RWPE1 (cell line): Measurements from ENCODE around the gene KCTD6.

Experiments
- CTCF ChIA-PET: fragments of 350-600 bp; sonication (Branson Sonifier 250); formaldehyde crosslinking; extraction: SDS; loops from one replicate; lab custom pipeline; 2021; lab: Yijun Ruan, JAX
- POLR2A ChIA-PET: fragments of 400-600 bp; formaldehyde crosslinking; extraction: SDS; loops from one replicate; lab custom pipeline; 2020; ENCODE audit warnings: antibody characterized with exemption; ENCODE audit not compliant: low non-redundant PET; lab: Yijun Ruan, JAX
- DNase-seq: peaks from one replicate; pipeline ENCODE4 v3.0.0; 2012; ENCODE audit warnings: low spot score
- H3K27ac ChIP-seq: fragments of 450-650 bp; 2 replicates; pipeline ENCODE4 v1.5.1; 2017
- TF ChIP-seq, protein P1 (sequence below): fragments of 450-650 bp; conservative IDR thresholded peaks from 2 replicates; pipeline ENCODE4 v1.5.1; 2017; ENCODE audit warnings: low read depth, mild to moderate bottlenecking

Gene KCTD6

GRCh38 chr3:58484722-58485069, 7.2 kb upstream of the KCTD6 start:
- CTCF ChIA-PET, result interaction anchor here (0.8 kb wide), 2 partner anchors 11 to 282 kb away, joined by 3 read pairs; no protein-coding TSS in a partner anchor
- H3K27ac ChIP-seq, result no peak overlapping the region
- no peak for DNase-seq
- TF ChIP-seq, protein P1, sequence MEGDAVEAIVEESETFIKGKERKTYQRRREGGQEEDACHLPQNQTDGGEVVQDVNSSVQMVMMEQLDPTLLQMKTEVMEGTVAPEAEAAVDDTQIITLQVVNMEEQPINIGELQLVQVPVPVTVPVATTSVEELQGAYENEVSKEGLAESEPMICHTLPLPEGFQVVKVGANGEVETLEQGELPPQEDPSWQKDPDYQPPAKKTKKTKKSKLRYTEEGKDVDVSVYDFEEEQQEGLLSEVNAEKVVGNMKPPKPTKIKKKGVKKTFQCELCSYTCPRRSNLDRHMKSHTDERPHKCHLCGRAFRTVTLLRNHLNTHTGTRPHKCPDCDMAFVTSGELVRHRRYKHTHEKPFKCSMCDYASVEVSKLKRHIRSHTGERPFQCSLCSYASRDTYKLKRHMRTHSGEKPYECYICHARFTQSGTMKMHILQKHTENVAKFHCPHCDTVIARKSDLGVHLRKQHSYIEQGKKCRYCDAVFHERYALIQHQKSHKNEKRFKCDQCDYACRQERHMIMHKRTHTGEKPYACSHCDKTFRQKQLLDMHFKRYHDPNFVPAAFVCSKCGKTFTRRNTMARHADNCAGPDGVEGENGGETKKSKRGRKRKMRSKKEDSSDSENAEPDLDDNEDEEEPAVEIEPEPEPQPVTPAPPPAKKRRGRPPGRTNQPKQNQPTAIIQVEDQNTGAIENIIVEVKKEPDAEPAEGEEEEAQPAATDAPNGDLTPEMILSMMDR, result no peak
- POLR2A ChIA-PET, result no interaction called here

DNA sequence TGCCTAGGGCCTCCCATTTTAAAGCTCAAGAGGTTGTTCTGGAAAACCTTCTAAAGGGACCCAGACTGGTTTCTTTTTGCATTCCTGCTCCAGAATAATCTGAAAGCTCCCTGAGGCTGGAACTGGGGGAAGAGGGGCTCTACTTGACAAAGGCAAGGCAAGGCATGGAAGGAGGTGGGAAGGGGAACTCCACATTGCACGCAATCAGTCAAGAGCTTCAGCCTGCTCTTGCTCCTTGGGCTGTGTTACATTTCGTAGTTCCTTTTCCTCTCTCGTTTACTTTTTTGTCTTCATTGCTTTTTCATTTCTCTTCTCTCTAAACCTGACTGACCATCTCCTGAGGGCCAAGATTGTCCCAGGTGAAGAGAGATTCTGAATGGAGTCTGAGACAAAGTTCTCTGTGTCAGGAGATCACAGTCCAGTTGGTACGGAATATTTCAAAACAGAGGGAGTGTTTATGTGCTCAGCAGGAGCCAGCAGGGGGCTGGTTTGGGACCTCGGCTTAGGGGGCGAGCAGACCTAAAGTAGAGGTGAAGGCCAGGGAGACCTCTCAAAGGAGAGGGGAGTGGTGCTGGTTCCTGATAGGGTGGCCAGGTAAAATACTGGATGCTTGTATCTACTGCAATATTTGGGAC, 6.0 kb upstream of the KCTD6 start:
- ChIA-PET POLR2A (no interaction called here), CTCF (interaction anchor here (0.7 kb wide), 1 partner anchor 38 kb away, joined by 3 read pairs; no protein-coding TSS in a partner anchor)
- TF ChIP-seq, protein P1, result no peak
- DNase-seq, result no peak
- H3K27ac ChIP-seq, result no peak overlapping the region

- peak overlapping the region; percentile 48 for H3K27ac ChIP-seq
- peak; percentile 14 for DNase-seq
- POLR2A ChIA-PET, result no interaction called here
- TF ChIP-seq, protein P1, result no peak
- CTCF ChIA-PET, result interaction anchor here (0.6 to 1.7 kb wide), 3 partner anchors 10 to 24 kb away, joined by 4 to 8 read pairs (median 5); no protein-coding TSS in a partner anchor
These were observed 4.6 kb upstream of the KCTD6 start for GRCh38 chr3:58487140-58487886.

GRCh38 chr3:58488967-58489366, 2.9 kb upstream of the KCTD6 start:
- H3K27ac ChIP-seq, result no peak overlapping the region
- TF ChIP-seq, protein P1, result no peak
- DNase-seq, result no peak
- ChIA-PET CTCF (no interaction called here), POLR2A (no interaction called here)

DNA sequence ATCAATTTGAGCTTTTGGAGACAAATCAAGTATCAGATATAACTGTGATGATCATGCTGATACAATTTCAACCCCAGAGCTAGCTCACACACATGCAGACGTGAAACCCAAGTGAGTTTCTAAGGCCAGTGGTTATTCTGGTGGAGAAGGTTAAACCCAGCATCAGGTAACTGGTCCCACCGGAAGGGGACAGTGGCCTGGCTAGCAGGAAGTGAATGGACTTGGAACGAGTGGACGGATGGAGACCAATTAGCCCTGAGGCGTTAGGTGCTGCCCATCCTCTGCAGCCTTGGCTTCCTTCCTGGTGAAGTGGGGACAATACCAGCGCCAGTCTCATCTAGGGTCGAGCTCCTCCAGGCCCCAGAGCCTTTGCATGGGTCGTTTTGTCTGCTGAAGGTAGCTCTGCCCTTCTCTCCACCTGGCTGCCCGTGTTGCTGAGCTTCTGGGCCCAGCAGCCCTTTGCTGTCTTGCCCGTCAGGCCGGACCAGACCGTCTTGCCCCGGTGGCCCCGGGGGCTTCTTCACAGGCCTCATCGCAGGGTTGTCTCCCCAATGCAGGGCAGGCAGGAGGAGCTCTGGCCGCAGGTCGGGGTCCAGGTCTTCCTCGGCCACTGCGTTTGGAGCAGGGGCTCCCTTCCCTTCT, 915 bp upstream of the KCTD6 start:
- POLR2A ChIA-PET, result interaction anchor here (0.9 kb wide), 1 partner anchor 20 kb away, joined by 3 read pairs; no protein-coding TSS in a partner anchor
- DNase-seq, result no peak
- TF ChIP-seq, protein P1, result no peak
- CTCF ChIA-PET, result interaction anchor here (0.6 to 1.4 kb wide), 5 partner anchors 17 to 76 kb away, joined by 3 to 5 read pairs (median 4); no protein-coding TSS in a partner anchor
- H3K27ac ChIP-seq, result peak overlapping the region; percentile 75

DNA sequence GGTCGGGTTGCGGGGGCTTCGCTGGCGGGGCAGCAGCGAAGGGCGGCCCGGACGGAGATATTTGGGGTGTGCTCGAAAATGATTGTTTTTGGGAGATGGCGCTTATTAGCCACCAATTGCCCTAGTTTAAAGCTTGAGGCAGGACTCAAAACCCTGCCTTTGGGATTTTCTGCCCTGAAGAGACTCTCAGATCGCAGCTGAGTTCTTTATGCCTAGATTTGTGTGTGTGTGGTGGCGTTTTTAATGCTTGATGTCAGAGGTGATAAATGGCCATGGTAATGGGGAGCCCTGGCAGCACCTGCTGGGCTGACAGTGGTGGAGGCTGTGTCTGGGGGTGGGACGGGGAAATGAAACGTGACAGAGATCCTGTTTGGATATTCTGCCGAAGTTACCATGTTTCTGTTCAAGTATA, 604 bp downstream of the KCTD6 start:
- DNase-seq, result peak; percentile 8
- POLR2A ChIA-PET, result no interaction called here
- peak overlapping the region; percentile 75 for H3K27ac ChIP-seq
- CTCF ChIA-PET, result interaction anchor here (0.6 to 1.2 kb wide), 4 partner anchors 19 to 97 kb away, joined by 3 to 4 read pairs (median 3); no protein-coding TSS in a partner anchor
- TF ChIP-seq, protein P1, result no peak
